HCT116 (cell line): ENCODE data around the gene ANKRD49.

ENCODE experiments used
- EZH2 ChIP-seq: fragments of 200-600 bp; sonication (generic); IDR thresholded peaks from 2 replicates; pipeline ENCODE4 v1.6.1; 2017; ENCODE audit warnings: antibody characterized with exemption, mixed run types
- JUND ChIP-seq: IDR thresholded peaks from 2 replicates; pipeline ENCODE4 v1.6.1; 2012

- TF ChIP-seq EZH2, result no peak
- TF ChIP-seq JUND, result no peak
Measured at GRCh38 chr11:94525546-94526324, 32.0 kb downstream of the ANKRD49 start.
